Measurements from ENCODE around the gene SCN3B. TPM values are rescaled to one million over a fixed set of nuclear protein-coding genes. Genes with fewer than 3 reads are reported as not detected.

The SCN3B gene
- total and polyA plus RNA-seq, 4 donors, result 0.05 to 0.17 (median 0.05) TPM; not detected in 1

DNA sequence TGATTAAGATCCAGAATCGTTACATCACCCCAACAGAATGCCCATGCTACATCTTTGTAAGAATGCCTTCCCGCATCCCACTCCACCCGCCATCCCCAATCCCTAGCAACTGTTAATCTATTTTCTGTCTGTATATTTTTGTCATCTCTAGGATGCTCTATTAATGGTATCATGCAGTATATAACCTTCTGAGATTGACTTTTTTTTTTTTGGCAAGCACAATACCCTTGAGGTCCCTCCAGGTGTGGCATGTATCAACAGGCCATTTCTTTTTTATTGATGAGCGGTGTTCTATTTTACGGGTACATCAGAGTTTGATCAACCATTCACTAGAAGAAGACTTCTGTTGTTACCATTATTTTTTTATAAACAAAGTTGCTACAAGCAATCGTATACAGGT lies 30.2 kb upstream of the SCN3B start:
- no peak for DNase-seq (ENCODE audit: low spot score)
- WGBS, result 88% methylated on average over 6 of the region's 6 CpGs
- Histone ChIP-seq H3K36me3 (ENCODE audit: control insufficient read depth in 4 of 4, insufficient read depth in 3 of 4, low read depth in 1 of 4, low read length in 3 of 4) (no peaks in the 10 kb centered on the region), H3K9ac (ENCODE audit: low read depth in 1 of 2, low read length in 2 of 2) (no peak overlapping the region), H3K27me3 (ENCODE audit: control insufficient read depth in 4 of 4, insufficient read depth in 4 of 4, low read length in 3 of 4) (peaks cover 0 to 11% (median 0%) of the 10 kb centered on the region in 4 donors), H3K4me1 (ENCODE audit: control insufficient read depth in 4 of 4, insufficient read depth in 4 of 4, low read length in 3 of 4) (no peaks in the 10 kb centered on the region), H3K27ac (ENCODE audit: low read depth in 1 of 2, low read length in 2 of 2) (no peak overlapping the region), H3K9me3 (ENCODE audit: control insufficient read depth in 4 of 4, low read length in 3 of 4) (no peaks in the 10 kb centered on the region), H3K4me3 (ENCODE audit: low read depth in 1 of 3, low read length in 3 of 3) (no peak overlapping the region)
- TF ChIP-seq, protein P1, sequence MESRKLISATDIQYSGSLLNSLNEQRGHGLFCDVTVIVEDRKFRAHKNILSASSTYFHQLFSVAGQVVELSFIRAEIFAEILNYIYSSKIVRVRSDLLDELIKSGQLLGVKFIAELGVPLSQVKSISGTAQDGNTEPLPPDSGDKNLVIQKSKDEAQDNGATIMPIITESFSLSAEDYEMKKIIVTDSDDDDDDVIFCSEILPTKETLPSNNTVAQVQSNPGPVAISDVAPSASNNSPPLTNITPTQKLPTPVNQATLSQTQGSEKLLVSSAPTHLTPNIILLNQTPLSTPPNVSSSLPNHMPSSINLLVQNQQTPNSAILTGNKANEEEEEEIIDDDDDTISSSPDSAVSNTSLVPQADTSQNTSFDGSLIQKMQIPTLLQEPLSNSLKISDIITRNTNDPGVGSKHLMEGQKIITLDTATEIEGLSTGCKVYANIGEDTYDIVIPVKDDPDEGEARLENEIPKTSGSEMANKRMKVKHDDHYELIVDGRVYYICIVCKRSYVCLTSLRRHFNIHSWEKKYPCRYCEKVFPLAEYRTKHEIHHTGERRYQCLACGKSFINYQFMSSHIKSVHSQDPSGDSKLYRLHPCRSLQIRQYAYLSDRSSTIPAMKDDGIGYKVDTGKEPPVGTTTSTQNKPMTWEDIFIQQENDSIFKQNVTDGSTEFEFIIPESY (IDR thresholded peaks at IDR 0.05), result no peak
- TF ChIP-seq GABPA (IDR thresholded peaks at IDR 0.05 in 1 of 2, conservative IDR thresholded peaks at IDR 0.05 in 1 of 2) (no peak), NR2F2 (IDR thresholded peaks at IDR 0.05) (no peak), FOXA2 (IDR thresholded peaks at IDR 0.05) (no peak), TAF1 (conservative IDR thresholded peaks at IDR 0.05) (no peak), HNF4G (IDR thresholded peaks at IDR 0.05) (no peak), RXRA (IDR thresholded peaks at IDR 0.05) (no peak), EGR1 (IDR thresholded peaks at IDR 0.05; ENCODE audit: low read depth in 2 of 2) (no peak), FOXA1 (IDR thresholded peaks at IDR 0.05) (no peak)
- TF ChIP-seq, protein P2, sequence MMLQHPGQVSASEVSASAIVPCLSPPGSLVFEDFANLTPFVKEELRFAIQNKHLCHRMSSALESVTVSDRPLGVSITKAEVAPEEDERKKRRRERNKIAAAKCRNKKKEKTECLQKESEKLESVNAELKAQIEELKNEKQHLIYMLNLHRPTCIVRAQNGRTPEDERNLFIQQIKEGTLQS (IDR thresholded peaks at IDR 0.05), result no peak

DNA sequence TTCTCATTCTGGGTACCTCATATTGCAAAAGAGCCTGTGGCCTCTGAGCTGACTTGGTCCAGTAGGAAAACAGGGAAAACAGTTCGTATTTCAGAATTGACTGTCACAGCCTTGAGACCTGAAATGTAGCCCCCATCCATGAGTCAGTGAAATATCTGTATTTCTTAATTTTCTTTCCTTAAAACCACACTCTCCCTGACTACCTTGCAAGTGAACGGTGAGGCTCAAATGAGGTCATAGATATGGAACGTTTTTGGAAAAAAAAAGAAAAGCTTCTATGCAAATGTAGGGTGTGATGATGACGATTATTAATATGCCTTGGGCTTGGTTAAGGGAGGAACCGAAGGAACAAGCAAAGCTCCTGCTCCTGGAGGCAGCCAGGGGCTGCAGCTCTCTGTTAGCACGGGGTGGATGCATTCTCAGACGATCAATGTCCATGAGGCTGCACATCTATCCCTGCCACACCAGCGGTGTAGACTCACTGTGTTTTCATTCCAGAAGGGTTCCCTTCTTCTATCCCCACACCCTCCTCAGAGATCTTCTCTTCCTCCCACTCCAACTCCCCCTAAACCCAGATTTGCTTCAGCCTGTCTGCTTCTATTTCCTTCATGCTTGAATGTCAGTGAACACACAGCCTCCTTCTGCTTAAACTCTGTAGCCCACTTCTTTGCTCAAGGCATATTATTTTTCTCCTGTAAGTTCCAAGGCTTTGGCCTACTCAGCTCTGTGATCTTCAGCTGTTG lies 29.2 kb upstream of the SCN3B start:
- Histone ChIP-seq H3K4me1 (ENCODE audit: control insufficient read depth in 4 of 4, insufficient read depth in 4 of 4, low read length in 3 of 4) (no peaks in the 10 kb centered on the region), H3K4me3 (ENCODE audit: low read depth in 1 of 3, low read length in 3 of 3) (no peak overlapping the region), H3K9me3 (ENCODE audit: control insufficient read depth in 4 of 4, low read length in 3 of 4) (no peaks in the 10 kb centered on the region), H3K27me3 (ENCODE audit: control insufficient read depth in 4 of 4, insufficient read depth in 4 of 4, low read length in 3 of 4) (peaks cover 0 to 11% (median 0%) of the 10 kb centered on the region in 4 donors), H3K36me3 (ENCODE audit: control insufficient read depth in 4 of 4, insufficient read depth in 3 of 4, low read depth in 1 of 4, low read length in 3 of 4) (no peaks in the 10 kb centered on the region), H3K27ac (ENCODE audit: low read depth in 1 of 2, low read length in 2 of 2) (no peak overlapping the region), H3K9ac (ENCODE audit: low read depth in 1 of 2, low read length in 2 of 2) (no peak overlapping the region)
- DNase-seq (ENCODE audit: low spot score), result no peak
- no peak for TF ChIP-seq RXRA (IDR thresholded peaks at IDR 0.05)
- no peak for TF ChIP-seq TAF1 (conservative IDR thresholded peaks at IDR 0.05)
- TF ChIP-seq FOXA1 (IDR thresholded peaks at IDR 0.05), result no peak
- TF ChIP-seq HNF4G (IDR thresholded peaks at IDR 0.05), result no peak
- WGBS, result 52% methylated on average over 8 of the region's 8 CpGs

DNA sequence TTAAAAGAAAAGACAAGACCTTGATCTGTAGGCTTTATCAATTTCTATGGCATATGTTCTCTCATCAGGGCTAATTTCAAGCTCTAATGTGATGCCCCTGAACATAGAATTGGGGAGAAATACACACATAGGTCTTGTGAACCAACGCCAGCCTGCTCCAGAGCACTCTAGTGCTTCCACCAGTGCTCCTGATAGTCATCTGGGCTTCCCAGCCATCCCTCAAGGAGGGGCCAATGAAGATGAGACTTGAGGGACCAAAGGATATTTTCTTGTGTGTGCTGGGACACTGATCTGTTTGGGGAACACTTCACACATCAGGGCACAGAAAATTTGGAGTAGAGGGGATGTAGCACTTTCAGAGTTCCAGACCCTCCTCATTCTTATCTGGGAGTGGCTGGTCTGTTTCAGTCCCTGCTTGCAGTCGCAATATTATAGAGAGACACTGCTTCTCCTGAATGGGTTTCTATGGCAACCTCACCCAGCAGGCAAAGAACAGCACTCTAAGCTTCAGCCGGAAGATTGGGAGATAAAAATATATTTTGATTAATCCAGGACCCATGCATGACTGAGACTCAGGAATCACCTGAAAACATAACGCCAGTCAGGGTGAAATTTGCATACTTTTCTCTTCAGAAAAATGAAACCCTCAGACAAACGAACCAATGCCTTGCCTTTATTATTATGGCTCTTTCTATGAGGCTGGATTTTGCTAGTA lies 28.4 kb upstream of the SCN3B start:
- TF ChIP-seq NR2F2 (IDR thresholded peaks at IDR 0.05), result no peak
- TF ChIP-seq, protein P3, sequence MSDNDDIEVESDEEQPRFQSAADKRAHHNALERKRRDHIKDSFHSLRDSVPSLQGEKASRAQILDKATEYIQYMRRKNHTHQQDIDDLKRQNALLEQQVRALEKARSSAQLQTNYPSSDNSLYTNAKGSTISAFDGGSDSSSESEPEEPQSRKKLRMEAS (IDR thresholded peaks at IDR 0.05), result no peak
- TF ChIP-seq, protein P4, sequence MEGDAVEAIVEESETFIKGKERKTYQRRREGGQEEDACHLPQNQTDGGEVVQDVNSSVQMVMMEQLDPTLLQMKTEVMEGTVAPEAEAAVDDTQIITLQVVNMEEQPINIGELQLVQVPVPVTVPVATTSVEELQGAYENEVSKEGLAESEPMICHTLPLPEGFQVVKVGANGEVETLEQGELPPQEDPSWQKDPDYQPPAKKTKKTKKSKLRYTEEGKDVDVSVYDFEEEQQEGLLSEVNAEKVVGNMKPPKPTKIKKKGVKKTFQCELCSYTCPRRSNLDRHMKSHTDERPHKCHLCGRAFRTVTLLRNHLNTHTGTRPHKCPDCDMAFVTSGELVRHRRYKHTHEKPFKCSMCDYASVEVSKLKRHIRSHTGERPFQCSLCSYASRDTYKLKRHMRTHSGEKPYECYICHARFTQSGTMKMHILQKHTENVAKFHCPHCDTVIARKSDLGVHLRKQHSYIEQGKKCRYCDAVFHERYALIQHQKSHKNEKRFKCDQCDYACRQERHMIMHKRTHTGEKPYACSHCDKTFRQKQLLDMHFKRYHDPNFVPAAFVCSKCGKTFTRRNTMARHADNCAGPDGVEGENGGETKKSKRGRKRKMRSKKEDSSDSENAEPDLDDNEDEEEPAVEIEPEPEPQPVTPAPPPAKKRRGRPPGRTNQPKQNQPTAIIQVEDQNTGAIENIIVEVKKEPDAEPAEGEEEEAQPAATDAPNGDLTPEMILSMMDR (IDR thresholded peaks at IDR 0.05; ENCODE audit: low read depth, low read length, missing input control), result no peak
- TF ChIP-seq, protein P2 (IDR thresholded peaks at IDR 0.05), result no peak
- H3K27me3 ChIP-seq (ENCODE audit: control insufficient read depth in 4 of 4, insufficient read depth in 4 of 4, low read length in 3 of 4), result peaks cover 0 to 9% (median 0%) of the 10 kb centered on the region in 4 donors
- no peaks in the 10 kb centered on the region for H3K4me1 ChIP-seq (ENCODE audit: control insufficient read depth in 4 of 4, insufficient read depth in 4 of 4, low read length in 3 of 4)
- no peak overlapping the region for H3K9ac ChIP-seq (ENCODE audit: low read depth in 1 of 2, low read length in 2 of 2)
- no peak overlapping the region for H3K27ac ChIP-seq (ENCODE audit: low read depth in 1 of 2, low read length in 2 of 2)
- H3K9me3 ChIP-seq (ENCODE audit: control insufficient read depth in 4 of 4, low read length in 3 of 4), result no peaks in the 10 kb centered on the region
- H3K4me3 ChIP-seq (ENCODE audit: low read depth in 1 of 3, low read length in 3 of 3), result no peak overlapping the region
- 47% methylated on average over 5 of the region's 5 CpGs for WGBS
- H3K36me3 ChIP-seq (ENCODE audit: control insufficient read depth in 4 of 4, insufficient read depth in 3 of 4, low read depth in 1 of 4, low read length in 3 of 4), result no peaks in the 10 kb centered on the region
- no peak for DNase-seq (ENCODE audit: low spot score)

Data from liver (tissue), 9 donors.